Neural crest cell (in vitro differentiated cells): Measurements from ENCODE around the gene RBPMS2. TPM values are rescaled to one million over a fixed set of nuclear protein-coding genes. Genes with fewer than 3 reads are reported as not detected.

ENCODE experiments used
- DNase-seq: peaks from one replicate; pipeline ENCODE4 v3.0.0; 2021; ENCODE audit warnings: low read depth, mixed read lengths, low spot score
- H3K27ac Mint-ChIP-seq: one replicate; pipeline ENCODE4 v1.8.0; 2021; ENCODE audit warnings: mild to moderate bottlenecking, mixed read lengths; ENCODE audit not compliant: unreplicated experiment
- H3K27me3 Mint-ChIP-seq: 2 replicates; pipeline ENCODE4 v1.8.0; 2021; ENCODE audit warnings: low read depth, mild to moderate bottlenecking, mixed read lengths
- H3K36me3 Mint-ChIP-seq: 2 replicates; pipeline ENCODE4 v1.8.0; 2021; ENCODE audit warnings: low read depth, mild to moderate bottlenecking, mixed read lengths
- H3K4me1 Mint-ChIP-seq: 2 replicates; pipeline ENCODE4 v1.8.0; 2021; ENCODE audit warnings: mixed read lengths
- H3K4me3 Mint-ChIP-seq: one replicate; pipeline ENCODE4 v1.8.0; 2021; ENCODE audit warnings: mild to moderate bottlenecking, mixed read lengths
- H3K9me3 Mint-ChIP-seq: 2 replicates; pipeline ENCODE4 v1.8.0; 2021; ENCODE audit warnings: mixed read lengths
- total RNA-seq: library from RNA; stranded (reverse); gene quantifications from 2 replicates; pipeline ENCODE4 v1.2.1, GENCODE V29; 2021
- TF ChIP-seq, protein P1 (sequence below): fragments of 200-600 bp; sonication (generic); conservative IDR thresholded peaks from 2 replicates; pipeline ENCODE4 v1.5.0; 2021; ENCODE audit warnings: antibody characterized with exemption, mild to moderate bottlenecking

RBPMS2 gene
- total RNA-seq, 1 donor from 2014 or later: 40.3 TPM

DNA sequence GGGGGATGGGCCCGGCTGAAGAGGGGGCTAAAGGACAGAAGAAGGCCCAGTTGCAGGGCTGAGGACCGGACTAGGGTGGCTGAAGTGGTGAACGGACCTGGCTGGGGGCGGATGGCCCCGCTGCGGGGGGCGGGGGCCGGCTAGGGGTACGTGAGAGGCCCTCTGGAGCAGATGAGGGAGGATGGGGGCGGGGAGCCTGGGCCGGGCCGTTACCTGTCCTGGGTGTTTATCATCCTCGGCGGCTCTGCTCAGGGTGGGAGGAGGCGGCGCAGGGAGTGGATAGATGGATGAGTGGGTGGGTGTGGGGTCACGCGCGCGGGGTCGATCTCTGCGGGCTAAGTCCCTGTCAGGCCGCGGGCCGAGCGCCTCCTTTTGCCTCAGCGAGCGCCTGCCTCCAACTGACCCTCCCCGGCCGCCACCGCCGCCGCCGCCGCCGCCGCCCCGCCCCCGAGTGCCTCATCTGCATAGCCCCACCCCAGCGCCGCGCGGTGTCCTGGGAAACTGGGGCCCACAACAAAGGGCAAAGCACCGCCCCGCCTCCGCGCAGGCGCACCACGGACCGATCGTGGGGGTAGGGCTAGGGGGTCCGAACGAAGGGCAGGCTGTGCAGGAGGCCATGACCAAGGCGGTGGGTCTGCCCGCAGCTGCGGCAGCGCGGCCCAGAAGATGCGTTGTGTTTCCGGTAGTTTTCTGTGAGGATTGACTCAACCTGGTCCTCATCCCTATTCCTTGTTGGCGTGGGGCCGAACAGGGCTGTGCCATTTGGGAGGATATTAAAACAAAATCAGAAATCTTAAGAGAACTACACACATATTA is 72.4 kb downstream of the RBPMS2 start:
- H3K27ac Mint-ChIP-seq: peak overlapping the region; percentile 73
- H3K9me3 Mint-ChIP-seq: no peaks in the 10 kb centered on the region
- H3K27me3 Mint-ChIP-seq: no peaks in the 10 kb centered on the region
- peaks cover 6% of the 10 kb centered on the region for H3K36me3 Mint-ChIP-seq
- TF ChIP-seq, protein P1, sequence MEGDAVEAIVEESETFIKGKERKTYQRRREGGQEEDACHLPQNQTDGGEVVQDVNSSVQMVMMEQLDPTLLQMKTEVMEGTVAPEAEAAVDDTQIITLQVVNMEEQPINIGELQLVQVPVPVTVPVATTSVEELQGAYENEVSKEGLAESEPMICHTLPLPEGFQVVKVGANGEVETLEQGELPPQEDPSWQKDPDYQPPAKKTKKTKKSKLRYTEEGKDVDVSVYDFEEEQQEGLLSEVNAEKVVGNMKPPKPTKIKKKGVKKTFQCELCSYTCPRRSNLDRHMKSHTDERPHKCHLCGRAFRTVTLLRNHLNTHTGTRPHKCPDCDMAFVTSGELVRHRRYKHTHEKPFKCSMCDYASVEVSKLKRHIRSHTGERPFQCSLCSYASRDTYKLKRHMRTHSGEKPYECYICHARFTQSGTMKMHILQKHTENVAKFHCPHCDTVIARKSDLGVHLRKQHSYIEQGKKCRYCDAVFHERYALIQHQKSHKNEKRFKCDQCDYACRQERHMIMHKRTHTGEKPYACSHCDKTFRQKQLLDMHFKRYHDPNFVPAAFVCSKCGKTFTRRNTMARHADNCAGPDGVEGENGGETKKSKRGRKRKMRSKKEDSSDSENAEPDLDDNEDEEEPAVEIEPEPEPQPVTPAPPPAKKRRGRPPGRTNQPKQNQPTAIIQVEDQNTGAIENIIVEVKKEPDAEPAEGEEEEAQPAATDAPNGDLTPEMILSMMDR: no peak
- H3K4me3 Mint-ChIP-seq: peak overlapping the region; percentile 86
- DNase-seq: peak; percentile 99
- H3K4me1 Mint-ChIP-seq: peaks cover 53% of the 10 kb centered on the region

DNA sequence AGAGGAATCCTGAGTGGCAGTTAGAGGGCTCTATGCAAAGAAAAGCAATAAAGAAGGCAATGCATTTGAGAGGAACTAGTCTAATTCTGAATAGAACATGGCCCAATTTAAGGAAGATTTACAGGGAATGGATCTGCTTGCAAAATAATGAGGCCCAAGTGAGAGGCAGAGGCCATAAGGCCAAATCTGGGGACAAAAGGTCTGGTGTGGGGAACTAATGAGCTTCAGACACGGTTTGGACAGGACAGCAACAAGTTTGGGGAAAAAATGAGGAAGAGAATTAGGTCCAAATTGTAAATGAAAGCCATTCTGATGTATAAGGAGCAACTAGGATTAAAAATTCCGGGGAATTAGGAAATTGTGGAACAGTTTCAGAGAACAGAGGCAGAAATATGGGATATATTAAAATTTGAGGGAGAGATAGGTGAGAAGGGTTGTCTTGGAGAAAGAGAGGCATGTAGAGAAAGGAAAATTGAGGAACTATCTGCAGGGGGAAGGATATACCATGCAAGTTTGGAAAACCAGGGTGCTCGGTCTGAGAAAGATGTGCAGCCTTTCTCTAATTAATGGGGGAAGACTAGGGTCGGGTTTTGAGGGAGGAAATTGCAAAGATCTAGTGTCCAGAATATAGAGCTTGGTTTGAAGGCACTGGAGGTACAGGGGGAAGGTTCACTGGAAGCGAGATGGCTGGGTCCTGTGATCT is 73.8 kb downstream of the RBPMS2 start:
- peaks cover 57% of the 10 kb centered on the region for H3K4me1 Mint-ChIP-seq
- H3K27me3 Mint-ChIP-seq: no peaks in the 10 kb centered on the region
- H3K9me3 Mint-ChIP-seq: no peaks in the 10 kb centered on the region
- no peak for DNase-seq
- H3K27ac Mint-ChIP-seq: peak overlapping the region; percentile 0
- peaks cover 6% of the 10 kb centered on the region for H3K36me3 Mint-ChIP-seq
- TF ChIP-seq, protein P1: no peak
- H3K4me3 Mint-ChIP-seq: peak overlapping the region; percentile 86

DNA sequence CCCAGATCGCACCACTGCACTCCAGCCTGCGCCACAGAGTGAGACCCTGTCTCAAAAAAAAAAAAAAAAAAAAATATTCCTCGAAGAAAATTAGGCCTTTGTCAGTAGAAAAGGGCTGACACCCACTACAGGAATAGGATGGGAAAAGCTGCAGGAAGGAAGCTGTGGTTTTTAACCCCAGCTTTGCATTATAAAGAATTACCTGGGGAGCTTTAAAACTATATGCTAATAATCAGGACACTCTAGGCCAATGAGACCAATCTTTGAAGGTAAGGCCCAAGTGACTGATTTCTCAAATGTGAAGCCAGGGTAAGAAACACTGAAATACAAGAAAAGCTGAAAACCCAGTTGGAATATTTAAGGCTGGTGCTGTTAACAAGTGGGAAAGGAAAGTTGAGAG is 74.3 kb downstream of the RBPMS2 start:
- Mint-ChIP-seq H3K4me1 (peaks cover 61% of the 10 kb centered on the region), H3K4me3 (peak overlapping the region; percentile 86), H3K27me3 (no peaks in the 10 kb centered on the region), H3K36me3 (peaks cover 5% of the 10 kb centered on the region), H3K27ac (no peak overlapping the region), H3K9me3 (no peaks in the 10 kb centered on the region)
- DNase-seq: no peak
- TF ChIP-seq, protein P1: no peak

DNA sequence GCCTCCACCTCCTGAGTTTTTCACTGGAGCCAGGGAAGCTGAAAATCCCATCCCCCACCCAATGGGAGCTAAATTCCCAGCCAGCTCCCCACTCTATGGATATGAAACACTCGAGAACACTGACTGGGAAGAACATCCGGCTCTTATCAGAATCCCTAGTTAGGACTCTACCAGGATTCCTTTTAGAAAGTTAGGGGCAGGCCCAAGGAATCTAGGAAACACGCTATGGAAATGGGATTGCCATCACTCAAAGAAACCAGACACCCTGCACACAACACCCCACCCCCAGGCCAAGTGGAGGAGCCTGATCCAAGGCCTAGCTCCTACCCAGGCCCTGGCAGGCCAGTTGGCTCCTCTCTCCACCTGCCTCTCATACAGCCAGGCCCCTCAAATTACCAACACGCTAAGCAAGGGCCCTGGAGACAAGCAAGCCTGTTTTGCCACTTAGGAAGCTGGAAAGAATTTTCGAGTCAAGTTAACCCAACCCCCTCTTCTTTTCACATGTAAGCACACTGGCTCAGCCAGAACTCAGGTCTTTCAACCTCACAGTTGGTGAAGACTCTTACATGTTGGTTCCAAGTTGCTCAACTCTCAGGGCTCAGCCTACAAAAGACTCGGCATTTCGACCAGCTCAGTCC is 75.5 kb downstream of the RBPMS2 start:
- H3K9me3 Mint-ChIP-seq: no peaks in the 10 kb centered on the region
- peak overlapping the region; percentile 86 for H3K4me3 Mint-ChIP-seq
- H3K4me1 Mint-ChIP-seq: peaks cover 71% of the 10 kb centered on the region
- TF ChIP-seq, protein P1: no peak
- peaks cover 4% of the 10 kb centered on the region for H3K36me3 Mint-ChIP-seq
- peak overlapping the region; percentile 46 for H3K27ac Mint-ChIP-seq
- peak; percentile 18 for DNase-seq
- H3K27me3 Mint-ChIP-seq: no peaks in the 10 kb centered on the region

DNA sequence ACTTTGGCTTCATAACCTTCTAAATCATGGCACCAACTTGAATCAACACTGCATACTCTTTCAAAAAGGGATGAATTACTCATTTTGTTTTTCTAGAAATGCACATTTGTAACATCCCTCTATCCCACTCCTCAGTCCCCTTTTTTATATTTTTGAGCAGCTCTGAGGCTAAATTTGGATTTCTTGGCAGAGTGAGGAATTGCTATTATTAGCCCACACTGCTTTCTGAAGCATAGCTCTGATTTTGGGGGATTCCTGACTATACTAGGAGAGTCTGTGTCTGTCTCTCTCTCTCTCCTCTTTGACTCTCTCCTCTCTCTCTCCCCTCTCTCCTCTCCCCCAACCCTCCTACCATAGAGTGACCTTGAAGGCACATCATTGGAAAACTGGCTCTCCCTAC is 76.6 kb downstream of the RBPMS2 start:
- DNase-seq: no peak
- Mint-ChIP-seq H3K4me1 (peaks cover 75% of the 10 kb centered on the region), H3K4me3 (peak overlapping the region; percentile 86), H3K36me3 (peaks cover 7% of the 10 kb centered on the region), H3K27ac (peak overlapping the region; percentile 53), H3K9me3 (no peaks in the 10 kb centered on the region), H3K27me3 (no peaks in the 10 kb centered on the region)
- TF ChIP-seq, protein P1: no peak
